Measurements from ENCODE around the gene ZFAND6.

GRCh38 chr15:80055933-80056332 lies 3.5 kb upstream of the ZFAND6 start:
- TF ChIP-seq TAF1 (IDR thresholded peaks at IDR 0.05; ENCODE audit: low read depth, low read length) (no peak), POLR2AphosphoS5 (IDR thresholded peaks at IDR 0.05; ENCODE audit: low read depth, low read length) (no peak), SPI1 (IDR thresholded peaks at IDR 0.05; ENCODE audit: low read depth, low read length) (peak; percentile 85)
